ENCODE results near the gene ING1. TPM values are rescaled to one million over a fixed set of nuclear protein-coding genes. Genes with fewer than 3 reads are reported as not detected.
"Not testable (repeated sequence)": the region's sequence is repeated elsewhere in the genome, so short reads cannot be mapped to it uniquely, and the experiment has no call there.

Gene ING1
- total and polyA plus RNA-seq, 10 donors, result 10.5 to 32.4 (median 21.1) TPM

DNA sequence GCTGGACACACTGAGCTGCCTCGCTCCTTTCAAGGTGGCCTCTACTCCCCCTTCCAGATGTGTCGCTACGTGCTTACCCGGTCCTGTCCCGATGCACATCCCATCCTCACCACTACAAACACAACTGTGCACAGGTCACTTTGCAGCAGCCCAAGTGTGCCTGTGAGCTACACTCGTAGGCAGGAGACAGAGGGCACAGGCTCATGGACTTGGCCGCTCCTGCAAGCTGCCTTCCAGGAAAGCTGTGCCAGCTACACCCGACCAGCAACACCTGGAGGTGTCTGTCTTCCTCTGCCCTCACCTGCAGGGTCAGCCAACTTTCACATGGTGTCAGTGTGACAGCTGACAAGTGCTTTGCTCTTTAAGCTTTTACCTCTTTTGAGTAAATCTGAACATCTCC lies 23.0 kb upstream of the ING1 start:
- DNase-seq, result peak; percentile 62
- H3K27ac ChIP-seq, result no peak overlapping the region
- H3K9me3 ChIP-seq, result no peaks in the 10 kb centered on the region
- intact Hi-C loops (cut with DNase I; ENCODE audit: low total_unique reads), result no loop called here
- peaks cover 0 to 95% (median 43%) of the 10 kb centered on the region in 6 donors for H3K36me3 ChIP-seq
- no peak overlapping the region for H3K4me3 ChIP-seq
- TF ChIP-seq, protein P1, sequence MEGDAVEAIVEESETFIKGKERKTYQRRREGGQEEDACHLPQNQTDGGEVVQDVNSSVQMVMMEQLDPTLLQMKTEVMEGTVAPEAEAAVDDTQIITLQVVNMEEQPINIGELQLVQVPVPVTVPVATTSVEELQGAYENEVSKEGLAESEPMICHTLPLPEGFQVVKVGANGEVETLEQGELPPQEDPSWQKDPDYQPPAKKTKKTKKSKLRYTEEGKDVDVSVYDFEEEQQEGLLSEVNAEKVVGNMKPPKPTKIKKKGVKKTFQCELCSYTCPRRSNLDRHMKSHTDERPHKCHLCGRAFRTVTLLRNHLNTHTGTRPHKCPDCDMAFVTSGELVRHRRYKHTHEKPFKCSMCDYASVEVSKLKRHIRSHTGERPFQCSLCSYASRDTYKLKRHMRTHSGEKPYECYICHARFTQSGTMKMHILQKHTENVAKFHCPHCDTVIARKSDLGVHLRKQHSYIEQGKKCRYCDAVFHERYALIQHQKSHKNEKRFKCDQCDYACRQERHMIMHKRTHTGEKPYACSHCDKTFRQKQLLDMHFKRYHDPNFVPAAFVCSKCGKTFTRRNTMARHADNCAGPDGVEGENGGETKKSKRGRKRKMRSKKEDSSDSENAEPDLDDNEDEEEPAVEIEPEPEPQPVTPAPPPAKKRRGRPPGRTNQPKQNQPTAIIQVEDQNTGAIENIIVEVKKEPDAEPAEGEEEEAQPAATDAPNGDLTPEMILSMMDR (IDR thresholded peaks at IDR 0.05 in 8 of 11, conservative IDR thresholded peaks at IDR 0.05 in 3 of 11), result no peak
- TF ChIP-seq POLR2AphosphoS5 (IDR thresholded peaks at IDR 0.05), result no peak
- no peak for TF ChIP-seq POLR2A (IDR thresholded peaks at IDR 0.05)
- 89 to 96% (median 95%) methylated on average over 8 of the region's 8 CpGs for WGBS, 5 donors
- no peaks in the 10 kb centered on the region for H3K27me3 ChIP-seq (replicated peaks in 1 of 7)
- H3K4me1 ChIP-seq, result no peaks in the 10 kb centered on the region

DNA sequence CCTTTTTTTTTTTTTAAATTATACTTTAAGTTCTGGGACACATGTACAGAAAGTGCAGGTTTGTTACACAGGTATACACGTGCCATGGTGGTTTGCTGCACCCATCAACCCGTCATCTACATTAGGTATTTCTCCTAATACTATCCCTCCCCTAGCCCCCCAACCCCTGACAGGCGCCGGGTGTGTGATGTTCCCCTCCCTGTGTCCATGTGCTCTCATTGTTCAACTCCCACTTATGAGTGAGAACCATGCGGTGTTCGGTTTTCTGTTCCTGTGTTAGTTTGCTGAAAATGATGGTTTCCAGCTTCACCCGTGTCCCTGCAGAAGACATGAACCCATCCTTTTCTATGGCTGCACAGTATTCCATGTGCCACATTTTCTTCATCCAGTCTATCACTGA lies 17.7 kb upstream of the ING1 start:
- H3K4me3 ChIP-seq; H3K27ac ChIP-seq; intact Hi-C loops (cut with DNase I; ENCODE audit: low total_unique reads); H3K27me3 ChIP-seq (replicated peaks in 1 of 7); H3K9me3 ChIP-seq: not testable (repeated sequence)
- Histone ChIP-seq H3K4me1 (peaks cover 0 to 43% (median 18%) of the 10 kb centered on the region in 6 donors), H3K36me3 (peaks cover 0 to 95% (median 51%) of the 10 kb centered on the region in 6 donors)
- DNase-seq, result peak; percentile 18
- 91 to 96% (median 93%) methylated on average over 7 of the region's 7 CpGs for WGBS, 5 donors

DNA sequence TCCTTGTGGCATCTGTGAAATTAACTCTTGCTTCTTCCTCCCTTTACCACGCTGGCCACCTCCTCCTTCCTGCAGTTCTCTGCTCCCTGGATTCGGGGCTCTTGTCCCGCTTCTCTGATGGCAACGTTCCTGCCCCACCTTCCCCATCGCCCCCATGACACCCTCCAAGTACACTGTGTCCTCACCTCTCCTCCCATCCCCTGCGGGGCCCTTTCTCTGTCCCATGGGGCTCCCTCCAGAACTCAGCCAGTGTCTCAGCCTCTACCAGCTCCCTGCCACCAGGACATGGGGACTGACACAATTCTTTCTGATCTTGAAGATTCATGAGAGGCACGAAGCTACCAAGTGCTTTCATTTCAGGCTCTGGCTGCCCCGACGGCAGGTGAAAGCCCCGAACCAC lies 16.7 kb upstream of the ING1 start:
- TF ChIP-seq POLR2AphosphoS5 (IDR thresholded peaks at IDR 0.05) (no peak), POLR2A (IDR thresholded peaks at IDR 0.05) (no peak)
- TF ChIP-seq, protein P1 (IDR thresholded peaks at IDR 0.05 in 8 of 11, conservative IDR thresholded peaks at IDR 0.05 in 3 of 11), result no peak
- Histone ChIP-seq H3K27me3 (replicated peaks in 1 of 7) (no peaks in the 10 kb centered on the region), H3K36me3 (peaks cover 0 to 93% (median 53%) of the 10 kb centered on the region in 6 donors), H3K9me3 (no peaks in the 10 kb centered on the region), H3K27ac (no peak overlapping the region), H3K4me1 (peaks cover 0 to 53% (median 18%) of the 10 kb centered on the region in 6 donors), H3K4me3 (no peak overlapping the region)
- intact Hi-C loops (cut with DNase I; ENCODE audit: low total_unique reads), result no loop called here
- WGBS, 5 donors, result 89 to 95% (median 91%) methylated on average over 10 of the region's 10 CpGs
- peak; percentile 36 for DNase-seq

DNA sequence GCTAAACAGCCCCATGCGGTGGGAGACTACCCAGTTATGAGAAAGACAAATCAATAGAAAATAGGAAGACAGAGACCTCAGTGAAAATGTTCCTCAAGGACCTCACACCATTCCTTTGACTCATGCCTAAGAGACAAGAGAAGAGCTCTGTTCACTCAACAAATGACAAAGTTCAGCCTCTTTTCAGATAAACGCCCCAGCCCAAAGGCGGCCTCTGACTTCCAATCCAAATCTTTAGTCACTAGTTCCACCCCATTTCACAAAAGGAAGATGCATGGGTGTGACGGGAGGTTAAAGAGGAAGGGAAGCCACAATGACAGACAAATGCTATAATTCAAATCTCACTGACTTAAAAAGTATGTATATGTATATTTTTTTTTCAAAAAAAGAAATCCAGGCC lies 15.7 kb upstream of the ING1 start:
- Histone ChIP-seq H3K36me3 (peaks cover 0 to 99% (median 55%) of the 10 kb centered on the region in 6 donors), H3K27ac (peak overlapping the region in 4 of 8 donors; percentile 48 to 74 (median 64)), H3K4me3 (no peak overlapping the region), H3K9me3 (no peaks in the 10 kb centered on the region), H3K4me1 (peaks cover 5 to 64% (median 28%) of the 10 kb centered on the region in 6 donors), H3K27me3 (replicated peaks in 1 of 7) (no peaks in the 10 kb centered on the region)
- 62 to 74% (median 70%) methylated on average over 4 of the region's 4 CpGs for WGBS, 5 donors
- TF ChIP-seq POLR2AphosphoS5 (IDR thresholded peaks at IDR 0.05) (no peak), POLR2A (IDR thresholded peaks at IDR 0.05) (no peak)
- TF ChIP-seq, protein P1 (IDR thresholded peaks at IDR 0.05 in 8 of 11, conservative IDR thresholded peaks at IDR 0.05 in 3 of 11), result no peak
- intact Hi-C loops (cut with DNase I; ENCODE audit: low total_unique reads), result no loop called here
- DNase-seq, result peak; percentile 29

DNA sequence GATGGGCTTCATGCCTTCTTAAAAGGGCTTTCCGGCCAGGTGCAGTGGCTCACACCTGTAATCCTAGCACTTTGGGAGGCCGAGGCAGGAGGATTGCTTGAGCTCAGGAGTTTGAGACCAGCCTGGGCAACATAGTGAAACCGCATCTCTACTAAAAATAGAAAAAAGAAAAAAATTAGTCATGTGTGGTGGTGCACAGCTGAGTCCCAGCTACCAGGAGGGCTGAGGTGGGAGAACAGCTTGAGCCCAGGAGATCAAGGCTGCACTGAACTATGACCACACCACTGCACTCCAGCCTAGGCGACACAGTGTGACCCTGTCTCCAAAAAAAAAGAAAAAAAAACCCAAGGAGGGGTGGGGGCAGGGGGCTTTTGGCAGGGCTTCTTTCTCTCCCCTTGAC lies 14.8 kb upstream of the ING1 start:
- Histone ChIP-seq H3K27me3 (replicated peaks in 1 of 7) (no peaks in the 10 kb centered on the region), H3K27ac (peak overlapping the region in 4 of 8 donors; percentile 58 to 74 (median 70)), H3K4me1 (peaks cover 5 to 72% (median 36%) of the 10 kb centered on the region in 6 donors), H3K4me3 (no peak overlapping the region), H3K9me3 (no peaks in the 10 kb centered on the region), H3K36me3 (peaks cover 0 to 98% (median 56%) of the 10 kb centered on the region in 6 donors)
- 70 to 85% (median 79%) methylated on average over 4 of the region's 4 CpGs for WGBS, 5 donors
- intact Hi-C loops (cut with DNase I; ENCODE audit: low total_unique reads), result no loop called here
- TF ChIP-seq, protein P1 (IDR thresholded peaks at IDR 0.05 in 8 of 11, conservative IDR thresholded peaks at IDR 0.05 in 3 of 11), result no peak
- no peak for TF ChIP-seq POLR2A (IDR thresholded peaks at IDR 0.05)
- DNase-seq, result peak; percentile 35

Data from spleen (tissue), 11 donors.